Neural cell (in vitro differentiated cells): ENCODE measurements around the gene BRD3OS. TPM values are rescaled to one million over a fixed set of nuclear protein-coding genes. Genes with fewer than 3 reads are reported as not detected.

Experiments used
- H2AFZ ChIP-seq: fragments of 200-600, 300-800 bp; sonication (generic), shearing (Covaris generic); 2 replicates; pipeline ENCODE4 v1.6.0; 2014; ENCODE audit warnings: low read depth, mild to moderate bottlenecking, antibody characterized with exemption, low read length, moderate library complexity
- H3F3A ChIP-seq: fragments of 200-600 bp; shearing (Covaris generic); 2 replicates; pipeline ENCODE4 v1.6.1; 2016; ENCODE audit warnings: mild to moderate bottlenecking, moderate library complexity, mixed read lengths, antibody characterized with exemption, low read length; ENCODE audit not compliant: insufficient read depth, poor library complexity, severe bottlenecking
- H3K27ac ChIP-seq: fragments of 200-600, 300-800 bp; sonication (generic), shearing (Covaris generic); 2 replicates; pipeline ENCODE4 v1.5.1; 2014; ENCODE audit warnings: mild to moderate bottlenecking, low read length, moderate library complexity
- H3K27me3 ChIP-seq: fragments of 300-800, 200-600 bp; sonication (generic), shearing (Covaris generic); 2 replicates; pipeline ENCODE4 v1.6.0; 2014; ENCODE audit warnings: mild to moderate bottlenecking, low read depth, low read length, moderate library complexity; ENCODE audit not compliant: insufficient read depth
- H3K36me3 ChIP-seq: fragments of 300-800, 200-600 bp; sonication (generic), shearing (Covaris generic); 2 replicates; pipeline ENCODE4 v1.5.1; 2014; ENCODE audit warnings: mild to moderate bottlenecking, antibody characterized with exemption, low read length, moderate library complexity; ENCODE audit not compliant: insufficient read depth
- H3K4me2 ChIP-seq: fragments of 300-800, 200-600 bp; sonication (generic), shearing (Covaris generic); 2 replicates; pipeline ENCODE4 v1.6.0; 2014; ENCODE audit warnings: mild to moderate bottlenecking, low read length
- H3K4me3 ChIP-seq: fragments of 300-800, 200-600 bp; sonication (generic), shearing (Covaris generic); 2 replicates; pipeline ENCODE4 v1.5.1; 2014; ENCODE audit warnings: mild to moderate bottlenecking, low read length, moderate library complexity
- H3K79me2 ChIP-seq: fragments of 200-600 bp; shearing (Covaris generic); replicated peaks from 2 replicates; pipeline ENCODE4 v1.6.0; 2014; ENCODE audit warnings: mild to moderate bottlenecking, low read length, moderate library complexity; ENCODE audit not compliant: insufficient read depth
- H3K9ac ChIP-seq: fragments of 300-800, 200-600 bp; sonication (generic), shearing (Covaris generic); 2 replicates; pipeline ENCODE4 v1.6.1; 2016; ENCODE audit warnings: mild to moderate bottlenecking, low read length, mixed read lengths
- H3K9me2 ChIP-seq: fragments of 200-600 bp; shearing (Covaris generic); 2 replicates; pipeline ENCODE4 v1.6.1; 2016; ENCODE audit warnings: mild to moderate bottlenecking, low read length, mixed read lengths; ENCODE audit not compliant: insufficient read depth
- H3K9me3 ChIP-seq: fragments of 200-600, 300-800 bp; sonication (generic), shearing (Covaris generic); 2 replicates; pipeline ENCODE4 v1.6.1; 2016; ENCODE audit warnings: mild to moderate bottlenecking, mixed run types, low read length, moderate library complexity, mixed read lengths
- H4K20me1 ChIP-seq: fragments of 200-600 bp; shearing (Covaris generic); 2 replicates; pipeline ENCODE4 v1.6.1; 2016; ENCODE audit warnings: mild to moderate bottlenecking, mixed run types; ENCODE audit not compliant: insufficient read depth
- CTCF ChIP-seq: fragments of 450-650 bp; IDR thresholded peaks from 2 replicates; pipeline ENCODE4 v1.5.1; 2014; ENCODE audit warnings: antibody characterized with exemption, mild to moderate bottlenecking, moderate library complexity; ENCODE audit not compliant: poor library complexity, severe bottlenecking
- EP300 ChIP-seq: fragments of 450-650 bp; conservative IDR thresholded peaks from 2 replicates; pipeline ENCODE4 v1.6.1; 2014; ENCODE audit warnings: antibody characterized with exemption, mild to moderate bottlenecking, moderate library complexity; ENCODE audit not compliant: poor library complexity, severe bottlenecking
- EZH2 ChIP-seq: fragments of 200-600, 300-800 bp; shearing (Covaris generic), sonication (generic); IDR thresholded peaks from 2 replicates; pipeline ENCODE4 v1.6.1; 2014; ENCODE audit warnings: antibody characterized with exemption, low read length, borderline replicate concordance, mild to moderate bottlenecking; ENCODE audit not compliant: insufficient read depth, poor library complexity, severe bottlenecking
- MXI1 ChIP-seq: fragments of 450-650 bp; conservative IDR thresholded peaks from 2 replicates; pipeline ENCODE4 v1.6.1; 2014; ENCODE audit warnings: antibody characterized with exemption, mild to moderate bottlenecking; ENCODE audit not compliant: poor library complexity, severe bottlenecking
- POLR2AphosphoS5 ChIP-seq: IDR thresholded peaks from 2 replicates; pipeline ENCODE4 v1.6.1; 2012
- RAD21 ChIP-seq: fragments of 450-650 bp; conservative IDR thresholded peaks from 2 replicates; pipeline ENCODE4 v1.6.1; 2014; ENCODE audit warnings: antibody characterized with exemption, mild to moderate bottlenecking, moderate library complexity
- REST ChIP-seq: IDR thresholded peaks from 2 replicates; pipeline ENCODE4 v1.6.1; 2012; ENCODE audit warnings: borderline replicate concordance
- SMC3 ChIP-seq: fragments of 450-650 bp; conservative IDR thresholded peaks from 2 replicates; pipeline ENCODE4 v1.6.1; 2014; ENCODE audit warnings: antibody characterized with exemption, mild to moderate bottlenecking, moderate library complexity; ENCODE audit not compliant: poor library complexity
- TAF1 ChIP-seq: IDR thresholded peaks from 2 replicates; pipeline ENCODE4 v1.6.1; 2012; ENCODE audit warnings: low read depth
- polyA plus RNA-seq: library from polyadenylated mRNA; depleted of rRNA; stranded (reverse); fragments of >200 nt; gene quantifications from 2 replicates; pipeline ENCODE4 v1.2.3, GENCODE V29; 2014

Gene BRD3OS
- polyA plus RNA-seq, 1 donor from 2014 or later = 49.5 TPM

- no peaks in the 10 kb centered on the region for H3K36me3 ChIP-seq
Observed at GRCh38 chr9:134053941-134054761, 28.9 kb downstream of the BRD3OS start.

More at GRCh38 chr9:134053941-134054761, 28.9 kb downstream of the BRD3OS start:
- H3K4me2 ChIP-seq = no peak overlapping the region
- H3K9me3 ChIP-seq = no peaks in the 10 kb centered on the region
- no peak overlapping the region for H3K4me3 ChIP-seq
- no peak overlapping the region for H3K27ac ChIP-seq
- H3F3A ChIP-seq = no peaks in the 10 kb centered on the region
- no peaks in the 10 kb centered on the region for H3K9me2 ChIP-seq
- no peak overlapping the region for H3K9ac ChIP-seq
- peaks cover 64% of the 10 kb centered on the region for H4K20me1 ChIP-seq
- TF ChIP-seq TAF1 (no peak), MXI1 (no peak), CTCF (no peak), POLR2AphosphoS5 (no peak), RAD21 (no peak), EZH2 (no peak), SMC3 (no peak), EP300 (no peak), REST (no peak)
- H3K27me3 ChIP-seq = no peaks in the 10 kb centered on the region
- no peak overlapping the region for H2AFZ ChIP-seq
- peaks cover 50% of the 10 kb centered on the region for H3K79me2 ChIP-seq
